SK-N-SH treated with all-trans-retinoic acid at 6 μM for 48 hours (cell line): ENCODE measurements around the gene FRMD4A.

Experiments used
- ESRRG ChIP-seq: fragments of 250-450 bp; sonication (Bioruptor Pico); IDR thresholded peaks from 2 replicates; pipeline ENCODE4 v1.6.1; 2021; ENCODE audit warnings: mild to moderate bottlenecking
- GLIS3 ChIP-seq: fragments of 250-450 bp; sonication (Bioruptor Pico); IDR thresholded peaks from 2 replicates; pipeline ENCODE4 v1.5.0; 2020; ENCODE audit warnings: mild to moderate bottlenecking, moderate library complexity
- RARB ChIP-seq: fragments of 250-450 bp; sonication (Bioruptor Pico); IDR thresholded peaks from 2 replicates; pipeline ENCODE4 v1.8.0; 2021; ENCODE audit warnings: mild to moderate bottlenecking, moderate library complexity
- TOX ChIP-seq: fragments of 250-450 bp; sonication (Bioruptor Pico); IDR thresholded peaks from 2 replicates; pipeline ENCODE4 v1.8.0; 2021; ENCODE audit warnings: mild to moderate bottlenecking, moderate library complexity, borderline replicate concordance
- ZC3H10 ChIP-seq: fragments of 250-450 bp; sonication (Bioruptor Pico); IDR thresholded peaks from 2 replicates; pipeline ENCODE4 v1.5.1; 2021; ENCODE audit warnings: mild to moderate bottlenecking, moderate library complexity
- ZFP3 ChIP-seq: fragments of 250-450 bp; sonication (Bioruptor Pico); IDR thresholded peaks from 2 replicates; pipeline ENCODE4 v1.5.0; 2020; ENCODE audit warnings: mild to moderate bottlenecking, moderate library complexity
- ZNF565 ChIP-seq: fragments of 450-650 bp; formaldehyde crosslinking; conservative IDR thresholded peaks from 2 replicates; pipeline ENCODE4 v1.5.0; 2020; ENCODE audit warnings: low read depth, mild to moderate bottlenecking, moderate library complexity
- ZNF70 ChIP-seq: fragments of 450-650 bp; formaldehyde crosslinking; IDR thresholded peaks from 2 replicates; pipeline ENCODE4 v1.5.0; 2020; ENCODE audit warnings: mild to moderate bottlenecking, moderate library complexity
- ZNF8 ChIP-seq: fragments of 450-650 bp; formaldehyde crosslinking; IDR thresholded peaks from 2 replicates; pipeline ENCODE4 v1.5.0; 2020; ENCODE audit warnings: mild to moderate bottlenecking, moderate library complexity
- TF ChIP-seq, protein P1 (sequence below): fragments of 250-450 bp; sonication (Bioruptor Pico); IDR thresholded peaks from 2 replicates; pipeline ENCODE4 v1.5.1; 2021; ENCODE audit warnings: mild to moderate bottlenecking, moderate library complexity
- TF ChIP-seq, protein P2 (sequence below): fragments of 250-450 bp; sonication (Bioruptor Pico); IDR thresholded peaks from 2 replicates; pipeline ENCODE4 v1.8.0; 2020; ENCODE audit warnings: mild to moderate bottlenecking, moderate library complexity, borderline replicate concordance

DNA sequence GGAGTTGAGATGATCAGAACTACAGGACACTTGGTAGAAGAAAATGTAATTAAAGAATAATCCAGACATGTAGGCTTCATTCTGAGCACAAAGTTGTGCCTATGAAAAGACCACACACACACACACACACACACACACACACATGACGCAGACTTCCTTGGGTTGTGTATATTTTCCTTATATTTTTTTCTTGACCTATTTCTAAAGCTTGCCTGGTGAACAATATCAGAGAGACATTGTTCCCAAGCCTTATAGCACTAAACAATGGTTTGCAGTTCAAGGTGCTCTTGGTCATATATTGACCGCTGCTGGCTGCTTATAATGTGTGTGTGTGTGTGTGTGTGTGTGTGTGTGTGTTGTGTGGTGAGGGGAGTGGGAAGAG lies 541.3 kb downstream of the FRMD4A start:
- no peak for TF ChIP-seq ZNF565 (CRISPR knock-in tag)
- no peak for TF ChIP-seq ZFP3 (CRISPR knock-in tag)
- no peak for TF ChIP-seq ZC3H10 (CRISPR knock-in tag)
- TF ChIP-seq, protein P1, sequence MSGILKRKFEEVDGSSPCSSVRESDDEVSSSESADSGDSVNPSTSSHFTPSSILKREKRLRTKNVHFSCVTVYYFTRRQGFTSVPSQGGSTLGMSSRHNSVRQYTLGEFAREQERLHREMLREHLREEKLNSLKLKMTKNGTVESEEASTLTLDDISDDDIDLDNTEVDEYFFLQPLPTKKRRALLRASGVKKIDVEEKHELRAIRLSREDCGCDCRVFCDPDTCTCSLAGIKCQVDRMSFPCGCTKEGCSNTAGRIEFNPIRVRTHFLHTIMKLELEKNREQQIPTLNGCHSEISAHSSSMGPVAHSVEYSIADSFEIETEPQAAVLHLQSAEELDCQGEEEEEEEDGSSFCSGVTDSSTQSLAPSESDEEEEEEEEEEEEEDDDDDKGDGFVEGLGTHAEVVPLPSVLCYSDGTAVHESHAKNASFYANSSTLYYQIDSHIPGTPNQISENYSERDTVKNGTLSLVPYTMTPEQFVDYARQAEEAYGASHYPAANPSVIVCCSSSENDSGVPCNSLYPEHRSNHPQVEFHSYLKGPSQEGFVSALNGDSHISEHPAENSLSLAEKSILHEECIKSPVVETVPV = no peak
- no peak for TF ChIP-seq ZNF8 (CRISPR knock-in tag)
- TF ChIP-seq RARB (CRISPR knock-in tag) = no peak
- TF ChIP-seq TOX = no peak
- TF ChIP-seq GLIS3 (CRISPR knock-in tag) = no peak
- TF ChIP-seq, protein P2, sequence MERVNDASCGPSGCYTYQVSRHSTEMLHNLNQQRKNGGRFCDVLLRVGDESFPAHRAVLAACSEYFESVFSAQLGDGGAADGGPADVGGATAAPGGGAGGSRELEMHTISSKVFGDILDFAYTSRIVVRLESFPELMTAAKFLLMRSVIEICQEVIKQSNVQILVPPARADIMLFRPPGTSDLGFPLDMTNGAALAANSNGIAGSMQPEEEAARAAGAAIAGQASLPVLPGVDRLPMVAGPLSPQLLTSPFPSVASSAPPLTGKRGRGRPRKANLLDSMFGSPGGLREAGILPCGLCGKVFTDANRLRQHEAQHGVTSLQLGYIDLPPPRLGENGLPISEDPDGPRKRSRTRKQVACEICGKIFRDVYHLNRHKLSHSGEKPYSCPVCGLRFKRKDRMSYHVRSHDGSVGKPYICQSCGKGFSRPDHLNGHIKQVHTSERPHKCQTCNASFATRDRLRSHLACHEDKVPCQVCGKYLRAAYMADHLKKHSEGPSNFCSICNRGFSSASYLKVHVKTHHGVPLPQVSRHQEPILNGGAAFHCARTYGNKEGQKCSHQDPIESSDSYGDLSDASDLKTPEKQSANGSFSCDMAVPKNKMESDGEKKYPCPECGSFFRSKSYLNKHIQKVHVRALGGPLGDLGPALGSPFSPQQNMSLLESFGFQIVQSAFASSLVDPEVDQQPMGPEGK (CRISPR knock-in tag) = no peak
- TF ChIP-seq ESRRG (CRISPR knock-in tag) = no peak
- no peak for TF ChIP-seq ZNF70
